Measurements from ENCODE around the gene MYO5A. TPM values are rescaled to one million over a fixed set of nuclear protein-coding genes. Genes with fewer than 3 reads are reported as not detected.
A peak's percentile ranks its signal among the peaks of the same experiment; 100 is the strongest.
"Not testable (repeated sequence)": the region's sequence is repeated elsewhere in the genome, so short reads cannot be mapped to it uniquely, and the experiment has no call there.

The MYO5A gene
- total RNA-seq, 1 donor from 2014 or later = 41.0 TPM

DNA sequence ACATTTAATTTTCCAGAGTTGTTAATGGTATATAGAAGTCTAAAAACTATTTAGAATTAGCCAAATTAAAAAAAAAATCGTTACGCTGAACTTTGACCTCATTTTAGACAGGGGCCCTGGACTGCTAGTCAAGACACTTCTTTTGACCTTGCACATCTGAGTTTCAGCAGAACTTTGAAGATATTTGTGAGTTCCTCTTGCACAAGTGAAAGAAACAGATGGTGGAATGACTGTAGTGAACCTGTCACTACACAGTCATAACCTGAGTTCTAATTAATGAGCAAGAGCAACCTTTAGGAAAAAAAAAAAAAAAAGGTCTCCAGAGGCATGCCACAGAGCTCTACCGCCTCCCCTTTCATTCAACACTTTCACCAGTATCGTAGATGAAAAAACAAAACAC, 238.4 kb downstream of the MYO5A start:
- no peak for DNase-seq (ENCODE audit: low spot score)
- Mint-ChIP-seq H3K36me3 (ENCODE audit: low read depth) (no peaks in the 10 kb centered on the region), H3K27ac (ENCODE audit: unreplicated experiment) (no peak overlapping the region), H3K9me3 (ENCODE audit: low read depth) (no peaks in the 10 kb centered on the region), H3K4me3 (ENCODE audit: unreplicated experiment) (no peak overlapping the region), H3K27me3 (ENCODE audit: low read depth) (no peaks in the 10 kb centered on the region), H3K4me1 (ENCODE audit: low read depth) (peaks cover 22% of the 10 kb centered on the region)
- TF ChIP-seq, protein P1, sequence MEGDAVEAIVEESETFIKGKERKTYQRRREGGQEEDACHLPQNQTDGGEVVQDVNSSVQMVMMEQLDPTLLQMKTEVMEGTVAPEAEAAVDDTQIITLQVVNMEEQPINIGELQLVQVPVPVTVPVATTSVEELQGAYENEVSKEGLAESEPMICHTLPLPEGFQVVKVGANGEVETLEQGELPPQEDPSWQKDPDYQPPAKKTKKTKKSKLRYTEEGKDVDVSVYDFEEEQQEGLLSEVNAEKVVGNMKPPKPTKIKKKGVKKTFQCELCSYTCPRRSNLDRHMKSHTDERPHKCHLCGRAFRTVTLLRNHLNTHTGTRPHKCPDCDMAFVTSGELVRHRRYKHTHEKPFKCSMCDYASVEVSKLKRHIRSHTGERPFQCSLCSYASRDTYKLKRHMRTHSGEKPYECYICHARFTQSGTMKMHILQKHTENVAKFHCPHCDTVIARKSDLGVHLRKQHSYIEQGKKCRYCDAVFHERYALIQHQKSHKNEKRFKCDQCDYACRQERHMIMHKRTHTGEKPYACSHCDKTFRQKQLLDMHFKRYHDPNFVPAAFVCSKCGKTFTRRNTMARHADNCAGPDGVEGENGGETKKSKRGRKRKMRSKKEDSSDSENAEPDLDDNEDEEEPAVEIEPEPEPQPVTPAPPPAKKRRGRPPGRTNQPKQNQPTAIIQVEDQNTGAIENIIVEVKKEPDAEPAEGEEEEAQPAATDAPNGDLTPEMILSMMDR (IDR thresholded peaks at IDR 0.05) = no peak

- Mint-ChIP-seq H3K4me1 (ENCODE audit: low read depth) (peaks cover 22% of the 10 kb centered on the region), H3K27me3 (ENCODE audit: low read depth) (no peaks in the 10 kb centered on the region), H3K4me3 (ENCODE audit: unreplicated experiment) (no peak overlapping the region), H3K27ac (ENCODE audit: unreplicated experiment) (no peak overlapping the region), H3K9me3 (ENCODE audit: low read depth) (no peaks in the 10 kb centered on the region), H3K36me3 (ENCODE audit: low read depth) (no peaks in the 10 kb centered on the region)
- TF ChIP-seq, protein P1 (IDR thresholded peaks at IDR 0.05) = no peak
- DNase-seq (ENCODE audit: low spot score) = no peak
These were observed 239.0 kb downstream of the MYO5A start for GRCh38 chr15:52289629-52290081.

- H3K27ac Mint-ChIP-seq (ENCODE audit: unreplicated experiment) = no peak overlapping the region
- H3K36me3 Mint-ChIP-seq (ENCODE audit: low read depth) = no peaks in the 10 kb centered on the region
- peaks cover 16% of the 10 kb centered on the region for H3K4me1 Mint-ChIP-seq (ENCODE audit: low read depth)
- no peak overlapping the region for H3K4me3 Mint-ChIP-seq (ENCODE audit: unreplicated experiment)
- DNase-seq (ENCODE audit: low spot score) = no peak
- TF ChIP-seq, protein P1 (IDR thresholded peaks at IDR 0.05) = no peak
- H3K9me3 Mint-ChIP-seq (ENCODE audit: low read depth) = no peaks in the 10 kb centered on the region
- H3K27me3 Mint-ChIP-seq (ENCODE audit: low read depth) = no peaks in the 10 kb centered on the region
These were observed 239.7 kb downstream of the MYO5A start for GRCh38 chr15:52288986-52289385.

DNA sequence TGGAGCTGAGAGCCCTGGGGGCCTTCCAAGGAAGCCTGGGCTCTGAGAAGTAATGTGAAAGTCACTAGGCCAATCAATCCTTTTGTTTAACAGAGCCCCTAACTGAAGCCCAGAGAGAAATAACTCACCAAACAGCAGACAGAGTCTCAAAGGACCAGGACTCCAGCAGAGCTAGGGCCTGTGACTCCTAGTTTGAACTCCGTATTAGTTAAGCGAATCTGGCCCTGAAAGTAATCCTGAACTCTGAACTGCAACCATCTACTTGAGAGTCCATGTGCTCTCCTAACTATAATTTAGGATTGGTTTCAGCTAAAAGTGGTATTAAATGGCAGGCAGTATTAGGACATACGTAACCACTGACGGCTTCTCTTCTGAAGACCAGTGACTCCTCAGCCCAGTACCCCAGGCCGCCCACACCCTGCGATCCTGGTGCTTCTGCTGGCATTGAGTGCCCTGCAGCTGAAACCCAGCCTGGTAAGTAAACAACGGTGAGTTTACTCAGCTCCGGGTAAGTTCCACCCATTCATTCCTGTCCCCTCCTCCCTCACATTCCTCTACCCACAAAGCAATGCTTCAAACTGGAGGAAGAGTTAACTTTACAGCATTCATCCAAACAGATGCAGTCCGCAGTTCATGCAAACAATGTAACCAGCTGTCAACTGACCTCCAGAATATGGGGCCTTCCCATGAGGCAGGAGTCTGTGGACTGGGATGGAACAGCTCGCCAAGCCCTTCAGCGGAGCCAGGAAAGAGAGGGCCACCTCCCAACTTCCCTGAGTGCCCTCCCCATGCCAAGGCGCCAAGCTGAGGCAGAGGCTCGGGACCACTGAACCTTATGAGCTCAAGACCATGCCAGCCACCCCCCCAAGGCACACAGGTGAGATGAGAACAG, 240.4 kb downstream of the MYO5A start:
- no peaks in the 10 kb centered on the region for H3K9me3 Mint-ChIP-seq (ENCODE audit: low read depth)
- H3K27me3 Mint-ChIP-seq (ENCODE audit: low read depth) = no peaks in the 10 kb centered on the region
- TF ChIP-seq, protein P1 (IDR thresholded peaks at IDR 0.05) = no peak
- no peak overlapping the region for H3K4me3 Mint-ChIP-seq (ENCODE audit: unreplicated experiment)
- H3K36me3 Mint-ChIP-seq (ENCODE audit: low read depth) = no peaks in the 10 kb centered on the region
- H3K27ac Mint-ChIP-seq (ENCODE audit: unreplicated experiment) = peak overlapping the region; percentile 38
- no peak for DNase-seq (ENCODE audit: low spot score)
- H3K4me1 Mint-ChIP-seq (ENCODE audit: low read depth) = peaks cover 16% of the 10 kb centered on the region

- Mint-ChIP-seq H3K4me1 (ENCODE audit: low read depth) (peaks cover 16% of the 10 kb centered on the region), H3K4me3 (ENCODE audit: unreplicated experiment) (no peak overlapping the region), H3K27ac (ENCODE audit: unreplicated experiment) (no peak overlapping the region), H3K27me3 (ENCODE audit: low read depth) (no peaks in the 10 kb centered on the region), H3K9me3 (ENCODE audit: low read depth) (no peaks in the 10 kb centered on the region), H3K36me3 (ENCODE audit: low read depth) (no peaks in the 10 kb centered on the region)
- TF ChIP-seq, protein P1 (IDR thresholded peaks at IDR 0.05) = no peak
- DNase-seq (ENCODE audit: low spot score) = no peak
These were observed 241.6 kb downstream of the MYO5A start for GRCh38 chr15:52287114-52287513.

DNA sequence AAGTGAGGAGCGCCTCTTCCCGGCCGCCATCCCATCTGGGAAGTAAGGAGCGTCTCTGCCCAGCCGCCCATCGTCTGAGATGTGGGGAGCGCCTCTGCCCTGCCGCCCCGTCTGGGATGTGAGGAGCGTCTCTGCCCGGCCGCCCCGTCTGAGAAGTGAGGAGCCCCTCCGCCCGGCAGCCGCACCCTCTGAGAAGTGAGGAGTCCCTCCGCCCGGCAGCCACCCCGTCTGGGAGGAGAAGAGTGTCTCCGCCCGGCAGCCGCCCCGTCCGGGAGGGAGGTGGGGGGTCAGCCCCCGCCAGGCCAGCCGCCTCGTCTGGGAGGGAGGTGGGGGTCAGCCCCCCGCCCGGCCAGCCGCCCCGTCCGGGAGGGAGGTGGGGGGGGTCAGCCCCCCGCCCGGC, 242.7 kb downstream of the MYO5A start:
- H3K4me3 Mint-ChIP-seq (ENCODE audit: unreplicated experiment); H3K36me3 Mint-ChIP-seq (ENCODE audit: low read depth); H3K9me3 Mint-ChIP-seq (ENCODE audit: low read depth); H3K27me3 Mint-ChIP-seq (ENCODE audit: low read depth); H3K27ac Mint-ChIP-seq (ENCODE audit: unreplicated experiment); DNase-seq (ENCODE audit: low spot score): not testable (repeated sequence)
- peaks cover 16% of the 10 kb centered on the region for H3K4me1 Mint-ChIP-seq (ENCODE audit: low read depth)
